Activated CD8-positive, alpha-beta T cell treated with anti-CD3 and anti-CD28 coated beads for 36 hours (primary cell): ENCODE data around the gene STRA6. TPM values are rescaled to one million over a fixed set of nuclear protein-coding genes. Genes with fewer than 3 reads are reported as not detected.

Source experiments
- ATAC-seq: fragments of 200-7000 bp; cut with Tn5 transposase; one replicate; pipeline ENCODE4 v1.10.0; 2021; ENCODE audit warnings: mild to moderate bottlenecking, moderate library complexity
- CTCF ChIA-PET: fragments of 350-600 bp; sonication (Branson Sonifier 250); formaldehyde crosslinking; loops from one replicate; lab custom pipeline; 2021; ENCODE audit warnings: antibody characterized with exemption; lab: Charles Lee
- POLR2A ChIA-PET: fragments of 350-600 bp; sonication (Branson Sonifier 250); formaldehyde crosslinking; loops from one replicate; lab custom pipeline; 2021; ENCODE audit warnings: antibody characterized with exemption; lab: Charles Lee
- DNase-seq: peaks from one replicate; pipeline ENCODE4 v3.0.0-alpha.2; 2020
- H3K27ac Mint-ChIP-seq: one replicate; pipeline ENCODE4 v1.8.0; 2021; ENCODE audit warnings: mild to moderate bottlenecking, mixed read lengths
- H3K27me3 Mint-ChIP-seq: one replicate; pipeline ENCODE4 v1.8.0; 2021; ENCODE audit warnings: mixed read lengths
- H3K36me3 Mint-ChIP-seq: one replicate; pipeline ENCODE4 v1.8.0; 2021; ENCODE audit warnings: low read depth, mixed read lengths
- H3K4me1 Mint-ChIP-seq: one replicate; pipeline ENCODE4 v1.8.0; 2021; ENCODE audit warnings: low read depth, mixed read lengths
- H3K4me3 Mint-ChIP-seq: one replicate; pipeline ENCODE4 v1.8.0; 2021; ENCODE audit warnings: mild to moderate bottlenecking, moderate library complexity, mixed read lengths
- H3K9me3 Mint-ChIP-seq: one replicate; pipeline ENCODE4 v1.8.0; 2021; ENCODE audit warnings: mixed read lengths
- CTCF ChIP-seq: fragments of 200-600 bp; IDR thresholded peaks from one replicate; pipeline ENCODE4 v1.8.0; 2022; ENCODE audit warnings: antibody characterized with exemption, mild to moderate bottlenecking
- intact Hi-C: fragments of 100-400 bp; cut with micrococcal nuclease; formaldehyde crosslinking; loops from one replicate; pipeline ENCODE4 v1.10.0; 2022
- total RNA-seq, 2 experiments: library from RNA; stranded (reverse); gene quantifications; one replicate each; pipeline ENCODE4 v1.2.3, GENCODE V29; 2021

STRA6 gene
- total RNA-seq, 2 experiments from 2014 or later, result 0.51 to 0.72 TPM

GRCh38 chr15:74146277-74146800 lies 56.2 kb downstream of the STRA6 start:
- H3K9me3 Mint-ChIP-seq, result no peaks in the 10 kb centered on the region
- H3K4me3 Mint-ChIP-seq, result no peak overlapping the region
- no peak overlapping the region for H3K27ac Mint-ChIP-seq
- DNase-seq (no peak), ATAC-seq (no peak)
- H3K36me3 Mint-ChIP-seq, result no peaks in the 10 kb centered on the region
- ChIA-PET CTCF (no interaction called here), POLR2A (interaction anchor here (0.9 kb wide), 1 partner anchor 172 kb away, joined by 5 read pairs; no protein-coding TSS in a partner anchor)
- TF ChIP-seq CTCF, result no peak
- peaks cover 20% of the 10 kb centered on the region for H3K27me3 Mint-ChIP-seq
- intact Hi-C loops, result no loop called here
- no peaks in the 10 kb centered on the region for H3K4me1 Mint-ChIP-seq

GRCh38 chr15:74144153-74144775 lies 58.3 kb downstream of the STRA6 start:
- ATAC-seq, result peak; percentile 47
- POLR2A ChIA-PET, result no interaction called here

GRCh38 chr15:74141591-74141990 lies 61.0 kb downstream of the STRA6 start:
- intact Hi-C loops, result no loop called here
- no peak overlapping the region for H3K27ac Mint-ChIP-seq
- no peak for DNase-seq
- H3K36me3 Mint-ChIP-seq, result no peaks in the 10 kb centered on the region
- no peak for TF ChIP-seq CTCF
- H3K4me1 Mint-ChIP-seq, result peaks cover 9% of the 10 kb centered on the region
- ChIA-PET CTCF (no interaction called here), POLR2A (interaction anchor here (0.7 kb wide), 1 partner anchor 174 kb away, joined by 4 read pairs; no protein-coding TSS in a partner anchor)
- peaks cover 29% of the 10 kb centered on the region for H3K27me3 Mint-ChIP-seq
- H3K9me3 Mint-ChIP-seq, result no peaks in the 10 kb centered on the region
- no peak overlapping the region for H3K4me3 Mint-ChIP-seq
- no peak for ATAC-seq

More at GRCh38 chr15:74144153-74144775, 58.3 kb downstream of the STRA6 start:
- intact Hi-C loops, result no loop called here
- Mint-ChIP-seq H3K27me3 (peaks cover 18% of the 10 kb centered on the region), H3K4me3 (no peak overlapping the region), H3K9me3 (no peaks in the 10 kb centered on the region), H3K36me3 (no peaks in the 10 kb centered on the region), H3K27ac (no peak overlapping the region), H3K4me1 (no peaks in the 10 kb centered on the region)
- CTCF ChIA-PET, result interaction anchor here (0.8 to 1.2 kb wide), 4 partner anchors 18 to 163 kb away, joined by 3 to 4 read pairs (median 3); no protein-coding TSS in a partner anchor
- TF ChIP-seq CTCF, result no peak
- no peak for DNase-seq

GRCh38 chr15:74138642-74139041 lies 63.9 kb downstream of the STRA6 start:
- no peak overlapping the region for H3K4me3 Mint-ChIP-seq
- H3K4me1 Mint-ChIP-seq, result peaks cover 20% of the 10 kb centered on the region
- intact Hi-C loops, result no loop called here
- H3K27ac Mint-ChIP-seq, result no peak overlapping the region
- ChIA-PET CTCF (interaction anchor here (1.9 kb wide), 1 partner anchor 166 kb away, joined by 5 read pairs; no protein-coding TSS in a partner anchor), POLR2A (no interaction called here)
- no peaks in the 10 kb centered on the region for H3K9me3 Mint-ChIP-seq
- peaks cover 38% of the 10 kb centered on the region for H3K27me3 Mint-ChIP-seq
- H3K36me3 Mint-ChIP-seq, result no peaks in the 10 kb centered on the region
- no peak for ATAC-seq
- TF ChIP-seq CTCF, result no peak
- no peak for DNase-seq

- Mint-ChIP-seq H3K27ac (no peak overlapping the region), H3K4me1 (peaks cover 26% of the 10 kb centered on the region), H3K4me3 (no peak overlapping the region), H3K9me3 (no peaks in the 10 kb centered on the region), H3K27me3 (peaks cover 47% of the 10 kb centered on the region), H3K36me3 (no peaks in the 10 kb centered on the region)
- no peak for TF ChIP-seq CTCF
- ATAC-seq, result no peak
- ChIA-PET CTCF (interaction anchor here (1.9 kb wide), 1 partner anchor 165 kb away, joined by 5 read pairs; no protein-coding TSS in a partner anchor), POLR2A (no interaction called here)
- intact Hi-C loops, result no loop called here
- no peak for DNase-seq
Measured at GRCh38 chr15:74137537-74137894, 65.1 kb downstream of the STRA6 start.
